ENCODE results near the gene VSIG8.
A peak's percentile ranks its signal among the peaks of the same experiment; 100 is the strongest.

The VSIG8 gene

DNA sequence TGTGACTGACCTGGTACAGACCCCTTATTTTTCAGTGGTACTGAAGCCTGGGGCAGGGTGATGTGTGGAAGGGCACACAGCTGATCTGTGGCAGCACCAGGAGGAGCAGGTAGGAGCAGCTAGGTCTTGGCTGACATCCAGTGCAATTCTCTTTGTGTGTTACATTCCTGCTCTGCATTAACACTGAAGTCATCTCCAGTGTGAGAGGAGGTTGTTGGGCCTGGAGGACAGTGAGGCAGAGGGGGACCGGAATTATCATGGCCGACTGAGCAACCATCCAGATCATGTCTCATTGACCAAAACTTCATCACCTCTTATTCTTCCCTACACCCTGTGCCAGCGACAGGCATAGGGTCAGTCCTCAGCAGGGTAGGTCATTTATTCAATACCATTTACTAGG lies 34.3 kb downstream of the VSIG8 start:
- no peak for DNase-seq

DNA sequence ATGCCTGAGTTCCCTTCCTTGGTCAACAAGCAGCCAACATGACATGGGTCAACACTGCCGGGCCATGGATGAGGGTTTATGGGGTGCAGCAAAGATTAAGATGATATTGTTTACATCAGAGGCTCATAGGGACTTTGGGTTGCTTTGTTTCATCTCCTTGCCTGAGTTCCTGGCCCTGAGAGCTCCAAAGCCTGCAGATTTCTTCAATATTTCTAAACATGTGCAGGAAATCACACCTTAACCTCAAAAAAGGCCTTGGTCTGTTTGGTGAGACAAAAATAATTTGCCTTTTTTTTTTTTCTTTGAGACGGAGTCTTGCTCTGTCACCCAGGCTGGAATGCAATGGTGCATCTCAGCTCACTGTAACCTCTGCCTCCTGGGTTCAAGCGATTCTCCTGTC lies 34.9 kb downstream of the VSIG8 start:
- no peak for DNase-seq

DNA sequence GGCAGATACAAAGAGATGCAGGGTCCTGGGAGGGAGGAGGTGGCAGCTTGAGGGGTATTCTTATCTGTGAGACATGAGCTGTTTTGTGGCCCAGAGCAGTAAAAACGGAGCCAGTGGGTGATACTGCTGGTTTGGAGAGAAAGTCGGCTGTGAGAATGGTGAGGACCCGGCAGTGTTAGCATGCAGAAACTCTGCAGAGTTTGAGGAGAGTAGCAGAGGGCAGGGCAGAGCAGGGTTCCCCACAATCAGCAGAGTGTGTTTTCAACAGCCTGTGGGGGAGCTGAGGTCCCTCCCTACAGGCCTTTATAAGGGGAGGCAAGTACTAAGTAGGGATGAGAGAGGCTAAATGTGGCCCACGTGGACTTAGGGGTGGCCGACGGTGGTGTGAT lies 35.4 kb downstream of the VSIG8 start:
- DNase-seq, result no peak

DNA sequence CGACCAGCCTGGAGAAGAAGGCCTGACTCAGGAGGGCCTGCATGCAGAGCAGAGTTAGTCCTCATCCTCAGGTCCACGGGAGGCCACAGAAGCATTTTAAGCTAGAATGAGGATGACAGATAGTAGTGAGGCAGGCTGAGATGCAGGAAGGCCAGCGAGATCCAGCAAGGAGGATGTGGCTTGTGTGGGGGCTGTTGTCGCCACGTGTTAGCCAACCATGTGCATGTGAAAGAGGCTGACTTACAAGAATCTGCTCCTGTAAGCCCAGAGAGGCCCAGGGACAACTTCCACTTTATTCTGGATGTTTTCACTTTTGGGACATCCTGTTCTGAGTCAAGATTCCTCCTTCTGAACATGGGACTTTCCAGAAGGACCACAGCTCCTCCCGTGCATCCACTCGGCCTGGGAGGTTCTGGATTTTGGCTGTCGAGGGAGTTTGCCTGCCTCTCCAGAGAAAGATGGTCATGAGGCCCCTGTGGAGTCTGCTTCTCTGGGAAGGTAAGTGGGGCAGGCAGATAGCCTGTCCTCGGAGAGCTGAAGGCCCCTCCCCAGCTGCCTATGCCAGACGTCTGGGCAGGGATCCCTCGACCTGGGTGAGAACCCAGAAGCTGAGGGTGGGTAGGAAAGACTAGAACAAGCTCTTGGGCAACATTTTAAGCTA lies 35.9 kb downstream of the VSIG8 start, which contains the start of gene SLAMF8:
Gene SLAMF8 (plus strand): TSS at position 433 of the 661 bp plus-strand sequence. CDS start 26 bp downstream, at position 459.
- DNase-seq, result peak; percentile 19

DNA sequence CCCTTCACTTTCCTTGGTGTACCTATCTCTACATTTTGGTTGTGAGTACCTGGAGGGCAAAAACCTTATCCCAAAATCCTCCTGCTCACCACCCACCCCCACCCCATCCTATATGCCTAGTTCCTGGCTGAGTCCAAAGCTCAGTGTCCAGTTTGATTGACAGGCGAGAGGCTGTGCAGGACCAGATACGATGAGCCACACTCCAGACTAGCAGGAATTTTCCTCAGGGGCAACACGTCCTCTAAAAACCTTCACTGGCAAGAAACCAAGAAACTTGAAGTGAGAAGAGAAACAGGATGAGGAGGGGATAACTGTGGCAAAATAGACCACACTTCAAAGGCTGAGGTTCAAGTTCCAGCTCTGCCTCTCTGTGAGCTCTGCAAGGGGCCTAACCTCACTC lies 36.9 kb downstream of the VSIG8 start:
- no peak for DNase-seq

DNA sequence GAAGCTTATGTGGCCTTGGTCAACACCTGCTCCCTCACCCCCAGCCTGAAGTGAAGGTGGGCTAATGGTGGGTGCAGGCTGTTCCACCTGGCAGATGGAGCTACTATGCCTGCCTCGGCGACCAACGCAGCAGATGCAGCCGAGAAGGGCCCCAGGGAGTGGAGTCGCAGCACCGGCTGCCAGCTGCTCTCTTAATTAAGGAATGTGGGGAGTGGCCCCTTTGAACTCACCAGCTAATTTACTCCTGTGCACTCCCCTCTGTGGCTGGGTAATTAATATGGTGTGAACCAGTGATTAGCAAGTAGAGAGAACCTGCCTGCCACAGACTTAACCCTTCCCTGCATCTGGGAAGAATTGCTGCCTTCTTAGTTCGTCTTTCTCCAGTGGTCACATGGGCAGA lies 39.1 kb downstream of the VSIG8 start:
- no peak for DNase-seq

DNA sequence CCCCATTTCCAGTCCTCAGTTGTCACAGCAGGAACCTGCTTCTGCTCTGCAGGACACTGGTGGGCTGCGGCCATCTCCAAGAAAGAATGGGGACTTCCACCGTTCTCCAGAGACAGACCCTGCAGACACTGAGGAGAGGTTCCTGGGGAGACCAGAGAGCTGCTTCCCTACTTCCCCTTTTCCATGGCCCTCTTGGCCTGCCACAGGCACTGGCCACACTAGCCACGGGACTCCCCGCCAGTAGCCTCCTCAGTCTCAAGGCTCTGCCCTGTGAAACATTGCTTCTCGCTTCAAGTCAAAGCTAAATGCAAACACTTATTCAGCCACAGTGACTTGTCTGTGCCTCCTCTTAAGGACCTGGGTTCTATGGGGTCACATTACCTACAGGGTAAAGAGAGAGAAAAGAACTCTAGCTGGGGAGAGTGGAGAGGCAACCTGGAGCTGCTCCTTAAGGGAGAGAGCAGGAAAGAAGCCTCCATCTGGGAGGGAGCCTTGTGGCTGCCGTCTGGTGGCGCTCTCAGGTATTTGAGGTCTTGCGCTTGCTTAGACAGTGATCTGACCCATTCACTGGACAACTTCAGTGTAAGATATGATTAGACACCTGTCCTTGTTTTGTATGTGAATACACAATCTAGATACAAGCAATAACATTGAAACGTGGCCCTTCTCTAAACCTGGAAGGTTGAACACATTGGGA lies 41.1 kb downstream of the VSIG8 start:
- no peak for DNase-seq

DNA sequence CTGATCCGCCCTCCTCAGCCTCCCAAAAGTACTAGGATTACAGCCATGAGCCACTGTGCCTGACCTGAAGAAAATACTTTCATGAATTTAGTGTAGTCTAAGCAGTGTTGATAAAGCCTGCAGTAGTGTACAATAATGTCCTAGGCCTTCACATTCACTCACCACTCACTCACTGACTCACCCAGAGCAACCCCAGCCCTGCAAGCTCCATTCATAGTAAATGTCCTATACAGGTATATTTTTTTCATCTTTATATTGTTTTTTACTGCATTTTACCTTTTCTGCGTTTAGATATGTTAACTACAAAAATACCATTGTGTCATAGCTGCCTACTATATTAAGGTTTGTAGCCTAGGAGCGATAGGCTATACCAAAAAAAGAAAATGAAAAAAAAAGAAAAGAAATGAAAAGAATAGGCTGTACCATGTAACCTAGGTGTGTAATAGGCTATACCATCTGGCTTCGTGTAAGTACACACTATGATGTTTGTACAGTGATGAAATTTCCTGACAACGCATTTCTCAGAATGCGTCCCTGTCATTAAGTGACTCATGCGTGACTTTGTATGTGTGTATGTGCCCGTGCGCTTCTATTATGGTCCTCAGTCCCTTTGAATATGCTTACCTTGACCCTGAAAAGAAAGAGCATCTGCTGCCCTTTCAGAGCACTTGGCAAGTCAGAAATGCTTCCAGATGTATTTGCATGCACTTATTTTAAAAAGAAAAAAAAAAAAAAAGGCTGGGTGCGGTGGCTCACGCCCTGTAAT lies 45.0 kb downstream of the VSIG8 start:
- no peak for DNase-seq

DNA sequence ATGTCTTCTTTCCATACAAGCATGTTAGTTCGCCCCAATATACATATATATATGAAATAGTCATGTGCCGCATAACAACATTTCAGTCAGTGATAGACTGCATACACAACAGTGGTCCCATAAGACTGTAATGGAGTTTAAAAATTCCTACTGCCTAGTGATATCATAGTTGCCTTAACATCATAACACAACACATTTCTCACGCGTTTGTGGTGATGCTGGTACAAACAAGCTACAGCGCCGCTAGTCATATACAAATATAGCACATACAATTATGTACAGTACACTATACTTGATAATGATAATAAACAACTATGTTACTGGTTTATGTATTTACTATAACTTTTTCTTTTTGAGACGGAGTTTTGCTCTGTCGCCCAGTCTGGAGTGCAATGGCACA lies 46.5 kb downstream of the VSIG8 start:
- no peak for DNase-seq

DNA sequence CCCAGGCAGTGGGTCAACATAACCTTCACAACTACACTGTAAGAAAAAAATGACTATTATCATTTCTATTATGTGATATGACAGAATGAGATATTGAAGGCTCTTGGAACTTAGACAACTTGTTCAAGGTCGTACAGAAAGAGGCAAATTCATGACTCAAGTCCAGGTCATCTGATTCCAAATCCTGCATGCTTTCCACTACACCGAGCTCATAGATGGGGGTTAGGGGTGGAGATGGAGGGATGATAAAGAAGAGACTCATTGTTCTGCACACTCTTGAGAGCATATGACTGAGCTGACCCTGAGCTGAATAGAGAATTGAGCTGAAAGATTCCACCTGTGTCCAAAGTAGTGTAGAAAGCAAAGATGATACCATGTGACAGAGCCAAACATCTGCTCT lies 57.5 kb downstream of the VSIG8 start:
- DNase-seq, result no peak

Data from hematopoietic multipotent progenitor cell treated with erythropoietin and hydrocortisone succinate and interleukin-3 and kit ligand, for 6 days (in vitro differentiated cells).